NT2/D1 (cell line): Measurements from ENCODE around the gene MEGF9.

ENCODE experiments used
- SUZ12 ChIP-seq: IDR thresholded peaks from 2 replicates; pipeline ENCODE4 v1.6.1; 2011; ENCODE audit not compliant: insufficient read length, insufficient read depth; ENCODE audit errors: extremely low read depth
- YY1 ChIP-seq: IDR thresholded peaks from 2 replicates; pipeline ENCODE4 v1.6.1; 2011; ENCODE audit not compliant: insufficient read length, insufficient read depth

- TF ChIP-seq SUZ12 (no peak), YY1 (no peak)
Observed at GRCh38 chr9:120711354-120711753, 2.9 kb downstream of the MEGF9 start.
